ENCODE data around the gene COPS6.
A peak's percentile ranks its signal among the peaks of the same experiment; 100 is the strongest.

The COPS6 gene

GRCh38 chr7:100101016-100101862 is 12.5 kb downstream of the COPS6 start, which contains the start of the genes AP4M1 and MCM7 (continued):
- TF ChIP-seq ZNF785 (tag by site-specific recombination; IDR thresholded peaks at IDR 0.05), result no peak
- TF ChIP-seq ZBTB6 (tag by site-specific recombination; IDR thresholded peaks at IDR 0.05), result no peak
- 0 out of 2 replicates have a peak, but pooled peaks have one; percentile 30 for TF ChIP-seq ZSCAN18 (tag by site-specific recombination; IDR thresholded peaks at IDR 0.05)
- TF ChIP-seq SP7 (tag by site-specific recombination; IDR thresholded peaks at IDR 0.05), result peak; percentile 30
- TF ChIP-seq ZNF843 (tag by site-specific recombination; IDR thresholded peaks at IDR 0.05), result peak; percentile 31; the same call in 1 of the 2 replicates
- no peak for TF ChIP-seq ZNF148 (tag by site-specific recombination; IDR thresholded peaks at IDR 0.05; ENCODE audit: borderline replicate concordance)
- no peak for TF ChIP-seq ZNF473 (tag by site-specific recombination; IDR thresholded peaks at IDR 0.05)

- ChIA-PET CTCF (interaction anchor here (0.6 to 1.7 kb wide), 5 partner anchors 25 to 85 kb away, joined by 3 to 10 read pairs (median 5); no protein-coding TSS in a partner anchor), POLR2A (interaction anchor here (0.7 to 4.4 kb wide), 6 partner anchors 10 to 1850 kb away, joined by 4 to 115 read pairs (median 35); partner anchors contain the start of genes CNPY4, COPS6, MBLAC1 and TAF6)
- peaks cover 25 to 63% of the 10 kb centered on the region in 2 experiments for H3K36me3 ChIP-seq (ENCODE audit: control insufficient read depth in 2 of 2, insufficient read depth in 1 of 2, low read length in 2 of 2)
- peak overlapping the region; percentile 99; the same call in 1 of the 2 replicates for H3K27ac ChIP-seq (ENCODE audit: extremely low read depth, low read depth, low read length)
- no peaks in the 10 kb centered on the region for H3K9me3 ChIP-seq (ENCODE audit: control insufficient read depth, insufficient read depth, low read depth, low read length)
- no peaks in the 10 kb centered on the region for H3K4me1 ChIP-seq (ENCODE audit: control insufficient read depth, insufficient read depth, low read length)
- H3K4me3 ChIP-seq (ENCODE audit: low read depth, low read length), result no peak overlapping the region
- no peak for TF ChIP-seq ZNF785 (tag by site-specific recombination; IDR thresholded peaks at IDR 0.05)
- no peak; the same call in 1 of the 2 replicates for TF ChIP-seq ZNF24 (tag by site-specific recombination; IDR thresholded peaks at IDR 0.05)
- TF ChIP-seq ZNF660 (tag by site-specific recombination; IDR thresholded peaks at IDR 0.05), result no peak
- TF ChIP-seq INSM2 (tag by site-specific recombination; IDR thresholded peaks at IDR 0.05), result no peak
- no peak for TF ChIP-seq ZNF2 (tag by site-specific recombination; IDR thresholded peaks at IDR 0.05)
- TF ChIP-seq GLIS2 (tag by site-specific recombination; IDR thresholded peaks at IDR 0.05), result no peak
- no peak for TF ChIP-seq ZNF658 (tag by site-specific recombination; IDR thresholded peaks at IDR 0.05)
- TF ChIP-seq ZNF398 (tag by site-specific recombination; IDR thresholded peaks at IDR 0.05), result peak; percentile 39
- 0 out of 2 replicates have a peak, but pooled peaks have one; percentile 23 for TF ChIP-seq ZNF362 (tag by site-specific recombination; IDR thresholded peaks at IDR 0.05)
- TF ChIP-seq ZNF48 (tag by site-specific recombination; IDR thresholded peaks at IDR 0.05), result no peak
- TF ChIP-seq ZNF121 (tag by site-specific recombination; IDR thresholded peaks at IDR 0.05), result peak; percentile 87
- no peak for TF ChIP-seq ZSCAN16 (tag by site-specific recombination; IDR thresholded peaks at IDR 0.05)
- TF ChIP-seq ZNF558 (tag by site-specific recombination; IDR thresholded peaks at IDR 0.05), result no peak
- TF ChIP-seq BCL11B (tag by site-specific recombination; IDR thresholded peaks at IDR 0.05; ENCODE audit: low read depth), result no peak
- no peak for TF ChIP-seq ZNF416 (tag by site-specific recombination; IDR thresholded peaks at IDR 0.05)
- no peak for TF ChIP-seq ZNF18 (tag by site-specific recombination; IDR thresholded peaks at IDR 0.05)
These were observed 14.4 kb downstream of the COPS6 start for GRCh38 chr7:100102950-100103840.

Data from HEK293 (cell line).